ENCODE measurements around the gene SLITRK3.
"Not testable (repeated sequence)": the region's sequence is repeated elsewhere in the genome, so short reads cannot be mapped to it uniquely, and the experiment has no call there.

The SLITRK3 gene

GRCh38 chr3:165192610-165193192, 3.5 kb downstream of the SLITRK3 start:
- no peak for DNase-seq

- no peak for DNase-seq
These were observed 4.7 kb downstream of the SLITRK3 start for GRCh38 chr3:165191491-165191890.

GRCh38 chr3:165188452-165188851, 7.7 kb downstream of the SLITRK3 start:
- DNase-seq: no peak

- no peak for DNase-seq
These were observed 10.4 kb downstream of the SLITRK3 start for GRCh38 chr3:165185707-165186327.

- DNase-seq: no peak
These were observed 14.6 kb downstream of the SLITRK3 start for GRCh38 chr3:165181556-165181955.

- DNase-seq: no peak
These were observed 25.9 kb downstream of the SLITRK3 start for GRCh38 chr3:165170236-165170635.

- no peak for DNase-seq
These were observed 26.8 kb downstream of the SLITRK3 start for GRCh38 chr3:165169368-165169767.

GRCh38 chr3:165162883-165163282, 33.3 kb downstream of the SLITRK3 start:
- DNase-seq: no peak

GRCh38 chr3:165159760-165160421, 36.3 kb downstream of the SLITRK3 start:
- no peak for DNase-seq

- DNase-seq: no peak
These were observed 38.2 kb downstream of the SLITRK3 start for GRCh38 chr3:165158011-165158410.

- DNase-seq: no peak
These were observed 39.3 kb downstream of the SLITRK3 start for GRCh38 chr3:165156757-165157420.

- no peak for DNase-seq
These were observed 47.2 kb downstream of the SLITRK3 start for GRCh38 chr3:165148876-165149441.

- DNase-seq: no peak
These were observed 51.9 kb downstream of the SLITRK3 start for GRCh38 chr3:165144271-165144670.

- DNase-seq: not testable (repeated sequence)
These were observed 56.3 kb downstream of the SLITRK3 start for GRCh38 chr3:165139918-165140317.
